Neural cell (in vitro differentiated cells): Measurements from ENCODE around the gene WIPI1. TPM values are rescaled to one million over a fixed set of nuclear protein-coding genes. Genes with fewer than 3 reads are reported as not detected.

Source experiments
- H2AFZ ChIP-seq: fragments of 200-600, 300-800 bp; sonication (generic), shearing (Covaris generic); 2 replicates; pipeline ENCODE4 v1.6.0; 2014; ENCODE audit warnings: low read depth, mild to moderate bottlenecking, antibody characterized with exemption, low read length, moderate library complexity
- H3F3A ChIP-seq: fragments of 200-600 bp; shearing (Covaris generic); 2 replicates; pipeline ENCODE4 v1.6.1; 2016; ENCODE audit warnings: mild to moderate bottlenecking, moderate library complexity, mixed read lengths, antibody characterized with exemption, low read length; ENCODE audit not compliant: insufficient read depth, poor library complexity, severe bottlenecking
- H3K27ac ChIP-seq: fragments of 200-600, 300-800 bp; sonication (generic), shearing (Covaris generic); 2 replicates; pipeline ENCODE4 v1.5.1; 2014; ENCODE audit warnings: mild to moderate bottlenecking, low read length, moderate library complexity
- H3K27me3 ChIP-seq: fragments of 300-800, 200-600 bp; sonication (generic), shearing (Covaris generic); 2 replicates; pipeline ENCODE4 v1.6.0; 2014; ENCODE audit warnings: mild to moderate bottlenecking, low read depth, low read length, moderate library complexity; ENCODE audit not compliant: insufficient read depth
- H3K36me3 ChIP-seq: fragments of 300-800, 200-600 bp; sonication (generic), shearing (Covaris generic); 2 replicates; pipeline ENCODE4 v1.5.1; 2014; ENCODE audit warnings: mild to moderate bottlenecking, antibody characterized with exemption, low read length, moderate library complexity; ENCODE audit not compliant: insufficient read depth
- H3K4me2 ChIP-seq: fragments of 300-800, 200-600 bp; sonication (generic), shearing (Covaris generic); 2 replicates; pipeline ENCODE4 v1.6.0; 2014; ENCODE audit warnings: mild to moderate bottlenecking, low read length
- H3K4me3 ChIP-seq: fragments of 300-800, 200-600 bp; sonication (generic), shearing (Covaris generic); 2 replicates; pipeline ENCODE4 v1.5.1; 2014; ENCODE audit warnings: mild to moderate bottlenecking, low read length, moderate library complexity
- H3K79me2 ChIP-seq: fragments of 200-600 bp; shearing (Covaris generic); replicated peaks from 2 replicates; pipeline ENCODE4 v1.6.0; 2014; ENCODE audit warnings: mild to moderate bottlenecking, low read length, moderate library complexity; ENCODE audit not compliant: insufficient read depth
- H3K9ac ChIP-seq: fragments of 300-800, 200-600 bp; sonication (generic), shearing (Covaris generic); 2 replicates; pipeline ENCODE4 v1.6.1; 2016; ENCODE audit warnings: mild to moderate bottlenecking, low read length, mixed read lengths
- H3K9me2 ChIP-seq: fragments of 200-600 bp; shearing (Covaris generic); 2 replicates; pipeline ENCODE4 v1.6.1; 2016; ENCODE audit warnings: mild to moderate bottlenecking, low read length, mixed read lengths; ENCODE audit not compliant: insufficient read depth
- H3K9me3 ChIP-seq: fragments of 200-600, 300-800 bp; sonication (generic), shearing (Covaris generic); 2 replicates; pipeline ENCODE4 v1.6.1; 2016; ENCODE audit warnings: mild to moderate bottlenecking, mixed run types, low read length, moderate library complexity, mixed read lengths
- H4K20me1 ChIP-seq: fragments of 200-600 bp; shearing (Covaris generic); 2 replicates; pipeline ENCODE4 v1.6.1; 2016; ENCODE audit warnings: mild to moderate bottlenecking, mixed run types; ENCODE audit not compliant: insufficient read depth
- CTCF ChIP-seq: fragments of 450-650 bp; IDR thresholded peaks from 2 replicates; pipeline ENCODE4 v1.5.1; 2014; ENCODE audit warnings: antibody characterized with exemption, mild to moderate bottlenecking, moderate library complexity; ENCODE audit not compliant: poor library complexity, severe bottlenecking
- EP300 ChIP-seq: fragments of 450-650 bp; conservative IDR thresholded peaks from 2 replicates; pipeline ENCODE4 v1.6.1; 2014; ENCODE audit warnings: antibody characterized with exemption, mild to moderate bottlenecking, moderate library complexity; ENCODE audit not compliant: poor library complexity, severe bottlenecking
- EZH2 ChIP-seq: fragments of 200-600, 300-800 bp; shearing (Covaris generic), sonication (generic); IDR thresholded peaks from 2 replicates; pipeline ENCODE4 v1.6.1; 2014; ENCODE audit warnings: antibody characterized with exemption, low read length, borderline replicate concordance, mild to moderate bottlenecking; ENCODE audit not compliant: insufficient read depth, poor library complexity, severe bottlenecking
- MXI1 ChIP-seq: fragments of 450-650 bp; conservative IDR thresholded peaks from 2 replicates; pipeline ENCODE4 v1.6.1; 2014; ENCODE audit warnings: antibody characterized with exemption, mild to moderate bottlenecking; ENCODE audit not compliant: poor library complexity, severe bottlenecking
- POLR2AphosphoS5 ChIP-seq: IDR thresholded peaks from 2 replicates; pipeline ENCODE4 v1.6.1; 2012
- RAD21 ChIP-seq: fragments of 450-650 bp; conservative IDR thresholded peaks from 2 replicates; pipeline ENCODE4 v1.6.1; 2014; ENCODE audit warnings: antibody characterized with exemption, mild to moderate bottlenecking, moderate library complexity
- REST ChIP-seq: IDR thresholded peaks from 2 replicates; pipeline ENCODE4 v1.6.1; 2012; ENCODE audit warnings: borderline replicate concordance
- SMC3 ChIP-seq: fragments of 450-650 bp; conservative IDR thresholded peaks from 2 replicates; pipeline ENCODE4 v1.6.1; 2014; ENCODE audit warnings: antibody characterized with exemption, mild to moderate bottlenecking, moderate library complexity; ENCODE audit not compliant: poor library complexity
- TAF1 ChIP-seq: IDR thresholded peaks from 2 replicates; pipeline ENCODE4 v1.6.1; 2012; ENCODE audit warnings: low read depth
- polyA plus RNA-seq: library from polyadenylated mRNA; depleted of rRNA; stranded (reverse); fragments of >200 nt; gene quantifications from 2 replicates; pipeline ENCODE4 v1.2.3, GENCODE V29; 2014

Gene WIPI1
- polyA plus RNA-seq, 1 donor from 2014 or later = 17.8 TPM

GRCh38 chr17:68458260-68459036 is 1.2 kb upstream of the WIPI1 start:
- peak overlapping the region; percentile 74 for H3K4me3 ChIP-seq
- no peaks in the 10 kb centered on the region for H3K9me3 ChIP-seq
- no peaks in the 10 kb centered on the region for H3K36me3 ChIP-seq
- no peaks in the 10 kb centered on the region for H3F3A ChIP-seq
- H3K9me2 ChIP-seq = no peaks in the 10 kb centered on the region
- peaks cover 15% of the 10 kb centered on the region for H3K27me3 ChIP-seq
- peak overlapping the region; percentile 92 for H3K4me2 ChIP-seq
- H3K79me2 ChIP-seq = no peaks in the 10 kb centered on the region
- no peak for TF ChIP-seq SMC3
- no peak for TF ChIP-seq EZH2
- no peak for TF ChIP-seq RAD21
- no peak for TF ChIP-seq REST
- no peak for TF ChIP-seq EP300
- no peak for TF ChIP-seq POLR2AphosphoS5
- no peak for TF ChIP-seq TAF1
- no peaks in the 10 kb centered on the region for H4K20me1 ChIP-seq
- no peak overlapping the region for H3K27ac ChIP-seq
- H3K9ac ChIP-seq = no peak overlapping the region
- no peak overlapping the region for H2AFZ ChIP-seq

- H3K27me3 ChIP-seq = peaks cover 15% of the 10 kb centered on the region
- no peaks in the 10 kb centered on the region for H3K36me3 ChIP-seq
- peak overlapping the region; percentile 74 for H2AFZ ChIP-seq
- no peaks in the 10 kb centered on the region for H4K20me1 ChIP-seq
- TF ChIP-seq SMC3 = peak; percentile 31
- peak; percentile 12 for TF ChIP-seq POLR2AphosphoS5
- TF ChIP-seq RAD21 = no peak
- TF ChIP-seq MXI1 = peak; percentile 95
- TF ChIP-seq EZH2 = no peak
- TF ChIP-seq REST = no peak
- TF ChIP-seq EP300 = no peak
- no peak for TF ChIP-seq CTCF
- TF ChIP-seq TAF1 = no peak
- no peak overlapping the region for H3K9ac ChIP-seq
- H3F3A ChIP-seq = no peaks in the 10 kb centered on the region
- no peaks in the 10 kb centered on the region for H3K9me3 ChIP-seq
- H3K79me2 ChIP-seq = no peaks in the 10 kb centered on the region
- H3K27ac ChIP-seq = no peak overlapping the region
- H3K9me2 ChIP-seq = no peaks in the 10 kb centered on the region
- H3K4me2 ChIP-seq = peak overlapping the region; percentile 92
- H3K4me3 ChIP-seq = peak overlapping the region; percentile 81
These were observed 403 bp upstream of the WIPI1 start for GRCh38 chr17:68457539-68458259.
